Measurements from ENCODE around the gene ADAMTSL2.

ADAMTSL2 gene

GRCh38 chr9:133552236-133552635 is 17.7 kb downstream of the ADAMTSL2 start:
- no peak overlapping the region for H3K4me2 ChIP-seq (ENCODE audit: low read length)
- TF ChIP-seq, protein P1, sequence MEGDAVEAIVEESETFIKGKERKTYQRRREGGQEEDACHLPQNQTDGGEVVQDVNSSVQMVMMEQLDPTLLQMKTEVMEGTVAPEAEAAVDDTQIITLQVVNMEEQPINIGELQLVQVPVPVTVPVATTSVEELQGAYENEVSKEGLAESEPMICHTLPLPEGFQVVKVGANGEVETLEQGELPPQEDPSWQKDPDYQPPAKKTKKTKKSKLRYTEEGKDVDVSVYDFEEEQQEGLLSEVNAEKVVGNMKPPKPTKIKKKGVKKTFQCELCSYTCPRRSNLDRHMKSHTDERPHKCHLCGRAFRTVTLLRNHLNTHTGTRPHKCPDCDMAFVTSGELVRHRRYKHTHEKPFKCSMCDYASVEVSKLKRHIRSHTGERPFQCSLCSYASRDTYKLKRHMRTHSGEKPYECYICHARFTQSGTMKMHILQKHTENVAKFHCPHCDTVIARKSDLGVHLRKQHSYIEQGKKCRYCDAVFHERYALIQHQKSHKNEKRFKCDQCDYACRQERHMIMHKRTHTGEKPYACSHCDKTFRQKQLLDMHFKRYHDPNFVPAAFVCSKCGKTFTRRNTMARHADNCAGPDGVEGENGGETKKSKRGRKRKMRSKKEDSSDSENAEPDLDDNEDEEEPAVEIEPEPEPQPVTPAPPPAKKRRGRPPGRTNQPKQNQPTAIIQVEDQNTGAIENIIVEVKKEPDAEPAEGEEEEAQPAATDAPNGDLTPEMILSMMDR (IDR thresholded peaks at IDR 0.05; ENCODE audit: low read depth, low read length, poor library complexity, severe bottlenecking): no peak
- TF ChIP-seq EZH2phosphoT487 (IDR thresholded peaks at IDR 0.05; ENCODE audit: borderline replicate concordance, low read length): no peak
- peaks cover 19% of the 10 kb centered on the region for H3K4me1 ChIP-seq (ENCODE audit: control insufficient read depth, low read length)

GRCh38 chr9:133553123-133553522 is 18.6 kb downstream of the ADAMTSL2 start:
- Histone ChIP-seq H3K4me1 (ENCODE audit: control insufficient read depth, low read length) (peaks cover 28% of the 10 kb centered on the region), H3F3A (ENCODE audit: control insufficient read depth, insufficient read depth) (no peaks in the 10 kb centered on the region), H3K4me2 (ENCODE audit: low read length) (no peak overlapping the region), H3K79me2 (ENCODE audit: control insufficient read depth, low read length) (no peaks in the 10 kb centered on the region), H3K36me3 (ENCODE audit: control insufficient read depth, low read length) (no peaks in the 10 kb centered on the region), H3K9me2 (replicated peaks; ENCODE audit: control insufficient read depth, low read length) (no peaks in the 10 kb centered on the region), H3K4me3 (ENCODE audit: low read length) (no peak overlapping the region), H3K27ac (ENCODE audit: low read depth, low read length) (no peak overlapping the region), H4K20me1 (ENCODE audit: control insufficient read depth, insufficient read depth, low read depth, low read length) (no peaks in the 10 kb centered on the region), H3K9me3 (ENCODE audit: control insufficient read depth, insufficient read depth, low read length) (no peaks in the 10 kb centered on the region), H3K27me3 (ENCODE audit: control insufficient read depth, low read length) (peaks cover 5% of the 10 kb centered on the region)
- TF ChIP-seq EZH2phosphoT487 (IDR thresholded peaks at IDR 0.05; ENCODE audit: borderline replicate concordance, low read length): no peak
- TF ChIP-seq, protein P1 (IDR thresholded peaks at IDR 0.05; ENCODE audit: low read depth, low read length, poor library complexity, severe bottlenecking): no peak

More at GRCh38 chr9:133552236-133552635, 17.7 kb downstream of the ADAMTSL2 start:
- no peaks in the 10 kb centered on the region for H3K36me3 ChIP-seq (ENCODE audit: control insufficient read depth, low read length)
- H3F3A ChIP-seq (ENCODE audit: control insufficient read depth, insufficient read depth): no peaks in the 10 kb centered on the region
- H3K27me3 ChIP-seq (ENCODE audit: control insufficient read depth, low read length): peaks cover 5% of the 10 kb centered on the region; the same call in 1 of the 2 replicates
- no peak overlapping the region for H3K4me3 ChIP-seq (ENCODE audit: low read length)
- H3K79me2 ChIP-seq (ENCODE audit: control insufficient read depth, low read length): no peaks in the 10 kb centered on the region
- H4K20me1 ChIP-seq (ENCODE audit: control insufficient read depth, insufficient read depth, low read depth, low read length): no peaks in the 10 kb centered on the region
- no peaks in the 10 kb centered on the region for H3K9me2 ChIP-seq (replicated peaks; ENCODE audit: control insufficient read depth, low read length)
- H3K27ac ChIP-seq (ENCODE audit: low read depth, low read length): no peak overlapping the region
- H3K9me3 ChIP-seq (ENCODE audit: control insufficient read depth, insufficient read depth, low read length): no peaks in the 10 kb centered on the region

- TF ChIP-seq EZH2phosphoT487 (IDR thresholded peaks at IDR 0.05; ENCODE audit: borderline replicate concordance, low read length): no peak
- TF ChIP-seq, protein P1 (IDR thresholded peaks at IDR 0.05; ENCODE audit: low read depth, low read length, poor library complexity, severe bottlenecking): no peak
Measured at GRCh38 chr9:133553973-133554713, 19.6 kb downstream of the ADAMTSL2 start.

More at GRCh38 chr9:133553973-133554713, 19.6 kb downstream of the ADAMTSL2 start:
- Histone ChIP-seq H4K20me1 (ENCODE audit: control insufficient read depth, insufficient read depth, low read depth, low read length) (no peaks in the 10 kb centered on the region), H3K9me2 (replicated peaks; ENCODE audit: control insufficient read depth, low read length) (no peaks in the 10 kb centered on the region), H3K79me2 (ENCODE audit: control insufficient read depth, low read length) (no peaks in the 10 kb centered on the region), H3K4me3 (ENCODE audit: low read length) (no peak overlapping the region), H3K27me3 (ENCODE audit: control insufficient read depth, low read length) (peaks cover 13% of the 10 kb centered on the region), H3K4me1 (ENCODE audit: control insufficient read depth, low read length) (peaks cover 33% of the 10 kb centered on the region), H3K36me3 (ENCODE audit: control insufficient read depth, low read length) (no peaks in the 10 kb centered on the region), H3K4me2 (ENCODE audit: low read length) (no peak overlapping the region), H3K27ac (ENCODE audit: low read depth, low read length) (no peak overlapping the region), H3K9me3 (ENCODE audit: control insufficient read depth, insufficient read depth, low read length) (no peaks in the 10 kb centered on the region), H3F3A (ENCODE audit: control insufficient read depth, insufficient read depth) (no peaks in the 10 kb centered on the region)

Data from DOHH2 (cell line).